T-cell (primary cell): ENCODE measurements around the gene MAP3K15. TPM values are rescaled to one million over a fixed set of nuclear protein-coding genes. Genes with fewer than 3 reads are reported as not detected.

Source experiments
- ATAC-seq, 4 experiments: fragments of 200-7000 bp in 3 of 4; fragments of 150-1000 bp in 1 of 4; cut with Tn5 transposase; replicated peaks in 1 of 4; 1 replicate in 3 of 4; 2 replicates in 1 of 4; pipeline ENCODE4 v1.10.0; 2021; ENCODE audit warnings: moderate library complexity in 3 of 4, mild to moderate bottlenecking in 2 of 4, moderate number of reproducible peaks in 1 of 4
- CTCF ChIA-PET, 2 donors: fragments of 300-600 bp; sonication (Branson Sonifier 250); formaldehyde crosslinking; loops; one replicate each; lab custom pipeline; 2022; ENCODE audit warnings: antibody characterized with exemption in 2 of 2; lab: Charles Lee
- POLR2A ChIA-PET, 2 donors: fragments of 300-600 bp; sonication (Branson Sonifier 250); formaldehyde crosslinking; loops; one replicate each; lab custom pipeline; 2022; ENCODE audit warnings: antibody characterized with exemption in 2 of 2; lab: Charles Lee
- DNase-seq, 35 experiments: peaks; one replicate each; pipeline versions ENCODE4 v3.0.0 to v3.0.0-alpha.2; 2013 to 2023
- H3K27ac ChIP-seq: one replicate; pipeline ENCODE4 v1.5.1; 2013; ENCODE audit warnings: low read length
- H3K27me3 ChIP-seq, 2 experiments: replicated peaks in 1 of 2; 1 replicate in 1 of 2; 2 replicates in 1 of 2; pipeline versions ENCODE4 v1.6.1 to v1.7.0; 2013; ENCODE audit warnings: low read length in 1 of 2, mixed read lengths in 1 of 2; ENCODE audit not compliant: control insufficient read depth in 2 of 2, insufficient read depth in 2 of 2; ENCODE audit errors: extremely low read depth in 1 of 2
- H3K36me3 ChIP-seq, 2 donors: 1 replicate in 1 of 2; 2 replicates in 1 of 2; pipeline versions ENCODE4 v1.6.1 to v1.7.0; 2013; ENCODE audit warnings: low read length in 1 of 2; ENCODE audit not compliant: control insufficient read depth in 2 of 2, insufficient read depth in 1 of 2; ENCODE audit errors: extremely low read depth in 1 of 2
- H3K4me1 ChIP-seq, 2 experiments: 1 replicate in 1 of 2; 2 replicates in 1 of 2; pipeline versions ENCODE4 v1.6.1 to v1.7.0; 2013; ENCODE audit warnings: low read length in 2 of 2, mixed read lengths in 1 of 2; ENCODE audit not compliant: insufficient read depth in 2 of 2, control insufficient read depth in 1 of 2; ENCODE audit errors: extremely low read depth in 1 of 2
- H3K4me3 ChIP-seq, 2 donors: 1 replicate in 1 of 2; 2 replicates in 1 of 2; pipeline versions ENCODE4 v1.5.1 to v1.7.0; 2013; ENCODE audit warnings: mild to moderate bottlenecking in 2 of 2, low read length in 1 of 2, moderate library complexity in 1 of 2; ENCODE audit not compliant: control insufficient read depth in 1 of 2; ENCODE audit errors: extremely low read depth in 1 of 2
- H3K9me3 ChIP-seq: 2 replicates; pipeline ENCODE4 v1.7.0; 2013
- H3K27ac Mint-ChIP-seq, 2 donors: one replicate each; pipeline ENCODE4 v1.8.0; 2020 to 2021; ENCODE audit warnings: mild to moderate bottlenecking in 2 of 2, mixed read lengths in 2 of 2
- H3K27me3 Mint-ChIP-seq, 2 donors: one replicate each; pipeline ENCODE4 v1.8.0; 2021 to 2022; ENCODE audit warnings: mixed read lengths in 2 of 2
- H3K36me3 Mint-ChIP-seq: one replicate; pipeline ENCODE4 v1.8.0; 2021; ENCODE audit warnings: mixed read lengths
- H3K4me1 Mint-ChIP-seq, 3 donors: one replicate each; pipeline ENCODE4 v1.8.0; 2020 to 2022; ENCODE audit warnings: mixed read lengths in 3 of 3, mild to moderate bottlenecking in 1 of 3
- H3K4me3 Mint-ChIP-seq, 3 donors: one replicate each; pipeline ENCODE4 v1.8.0; 2020 to 2022; ENCODE audit warnings: mild to moderate bottlenecking in 3 of 3, mixed read lengths in 3 of 3, moderate library complexity in 3 of 3
- H3K9me3 Mint-ChIP-seq, 3 donors: one replicate each; pipeline ENCODE4 v1.8.0; 2020 to 2022; ENCODE audit warnings: mixed read lengths in 3 of 3
- WGBS: methylation state at CpG from one replicate; pipeline ENCODE4 v1.1.5; 2013; ENCODE audit warnings: missing lambda C conversion rate; ENCODE audit not compliant: insufficient coverage; 5-methylcytosine and 5-hydroxymethylcytosine counted together
- total RNA-seq, 35 experiments: library from RNA in 6 of 35; stranded (reverse) in 6 of 35; fragments of 120-200 nt in 1 of 35; gene quantifications; one replicate each; pipeline versions ENCODE4 v1.2.1 to v1.2.4 and lab custom pipeline; 2013 to 2026

The MAP3K15 gene
- total RNA-seq, 5 donors from 2014 or later (not counting 1 experiment from before 2014, with no cell fraction given) = 0.09 to 0.23 TPM; not detected in 3

DNA sequence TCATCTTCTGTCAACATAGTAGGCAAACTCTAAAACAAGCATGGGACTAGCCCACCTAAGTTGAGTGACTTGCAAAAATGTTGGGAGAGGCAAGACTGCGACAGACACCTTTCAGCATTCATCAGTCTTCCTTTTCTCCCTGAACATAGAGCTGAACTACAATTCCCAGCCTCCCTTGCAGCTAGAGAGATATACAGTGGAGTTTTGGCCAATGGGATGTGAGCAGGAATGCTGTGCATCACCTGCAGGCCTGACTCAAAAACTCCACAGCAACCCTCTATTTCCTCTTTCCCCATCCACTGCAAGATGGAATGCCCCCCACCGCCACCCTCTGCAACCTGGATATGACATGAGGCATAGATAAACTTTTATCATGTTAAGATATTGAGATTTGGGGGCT lies 105.0 kb downstream of the MAP3K15 start:
- Histone ChIP-seq H3K4me3 (no peak overlapping the region), H3K9me3 (no peaks in the 10 kb centered on the region), H3K4me1 (no peaks in the 10 kb centered on the region), H3K27me3 (peaks cover 0 to 3% of the 10 kb centered on the region in 2 experiments), H3K27ac (no peak overlapping the region), H3K36me3 (no peaks in the 10 kb centered on the region)
- H3K36me3 Mint-ChIP-seq = no peaks in the 10 kb centered on the region
- ChIA-PET POLR2A (no interaction called here), CTCF (no interaction called here)
- peaks cover 0 to 6% (median 0%) of the 10 kb centered on the region in 3 donors for H3K9me3 Mint-ChIP-seq
- no peak overlapping the region for H3K27ac Mint-ChIP-seq
- DNase-seq (no peak), ATAC-seq (no peak)
- H3K4me1 Mint-ChIP-seq = no peaks in the 10 kb centered on the region
- no CpG with 5 or more reads among the region's 2 CpGs for WGBS
- no peak overlapping the region for H3K4me3 Mint-ChIP-seq
- H3K27me3 Mint-ChIP-seq = peaks cover 4 to 27% of the 10 kb centered on the region in 2 donors

DNA sequence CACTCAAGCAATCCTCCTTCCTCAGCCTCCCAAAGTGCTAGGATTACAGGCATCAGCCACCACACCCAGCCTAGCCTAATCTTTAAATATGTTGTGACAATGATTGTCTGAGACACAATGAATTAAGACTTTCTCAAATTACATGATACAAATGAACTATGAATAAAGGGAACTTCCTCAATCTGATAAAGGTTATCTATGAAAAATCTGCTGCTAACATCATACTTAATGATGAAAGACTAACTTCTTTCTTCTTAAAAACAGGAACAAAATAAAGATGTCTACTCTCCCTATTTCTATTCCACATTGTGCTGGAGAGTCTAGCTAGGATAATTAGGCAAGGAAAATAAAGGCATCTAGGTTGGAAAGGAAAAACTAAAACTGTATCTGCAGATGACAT lies 111.6 kb downstream of the MAP3K15 start:
- Histone ChIP-seq H3K4me3 (no peak overlapping the region), H3K9me3 (no peaks in the 10 kb centered on the region), H3K27me3 (peaks cover 0 to 6% of the 10 kb centered on the region in 2 experiments), H3K4me1 (no peaks in the 10 kb centered on the region), H3K36me3 (no peaks in the 10 kb centered on the region), H3K27ac (no peak overlapping the region)
- H3K4me1 Mint-ChIP-seq = no peaks in the 10 kb centered on the region
- DNase-seq (no peak), ATAC-seq (no peak)
- ChIA-PET CTCF (no interaction called here), POLR2A (no interaction called here)
- no peaks in the 10 kb centered on the region for H3K9me3 Mint-ChIP-seq
- no peak overlapping the region for H3K27ac Mint-ChIP-seq
- H3K27me3 Mint-ChIP-seq = peaks cover 3 to 14% of the 10 kb centered on the region in 2 donors
- no peak overlapping the region for H3K4me3 Mint-ChIP-seq
- H3K36me3 Mint-ChIP-seq = no peaks in the 10 kb centered on the region

DNA sequence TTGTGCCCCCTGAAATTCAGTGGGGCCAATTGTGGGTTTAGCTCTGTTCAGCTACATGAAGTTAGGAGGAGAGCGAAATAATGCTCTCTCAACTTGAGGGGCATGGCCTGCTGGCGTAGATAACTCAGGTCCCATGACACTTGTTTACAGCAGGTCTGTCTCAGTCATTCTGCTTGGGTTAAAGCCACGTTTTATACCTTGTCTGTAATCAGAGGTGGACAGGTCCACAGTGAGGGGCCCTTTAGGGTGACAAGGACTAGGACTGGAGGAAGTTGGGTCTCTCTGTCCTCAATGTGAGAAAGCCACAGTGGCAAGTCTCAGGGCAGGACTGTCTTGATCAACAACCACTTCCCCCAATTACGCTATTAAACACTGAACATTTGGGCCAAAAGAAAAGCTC lies 122.6 kb downstream of the MAP3K15 start:
- ChIA-PET POLR2A (no interaction called here), CTCF (no interaction called here)
- Mint-ChIP-seq H3K4me3 (no peak overlapping the region), H3K4me1 (no peaks in the 10 kb centered on the region), H3K27ac (no peak overlapping the region), H3K27me3 (peaks cover 0 to 3% of the 10 kb centered on the region in 2 donors), H3K36me3 (no peaks in the 10 kb centered on the region), H3K9me3 (no peaks in the 10 kb centered on the region)
- ATAC-seq (no peak), DNase-seq (no peak)
- H3K27me3 ChIP-seq = no peaks in the 10 kb centered on the region
- 100% methylated on average over 2 of the region's 4 CpGs for WGBS
- H3K27ac ChIP-seq = no peak overlapping the region
- no peaks in the 10 kb centered on the region for H3K9me3 ChIP-seq
- H3K4me1 ChIP-seq = no peaks in the 10 kb centered on the region
- H3K4me3 ChIP-seq = no peak overlapping the region
- H3K36me3 ChIP-seq = no peaks in the 10 kb centered on the region

DNA sequence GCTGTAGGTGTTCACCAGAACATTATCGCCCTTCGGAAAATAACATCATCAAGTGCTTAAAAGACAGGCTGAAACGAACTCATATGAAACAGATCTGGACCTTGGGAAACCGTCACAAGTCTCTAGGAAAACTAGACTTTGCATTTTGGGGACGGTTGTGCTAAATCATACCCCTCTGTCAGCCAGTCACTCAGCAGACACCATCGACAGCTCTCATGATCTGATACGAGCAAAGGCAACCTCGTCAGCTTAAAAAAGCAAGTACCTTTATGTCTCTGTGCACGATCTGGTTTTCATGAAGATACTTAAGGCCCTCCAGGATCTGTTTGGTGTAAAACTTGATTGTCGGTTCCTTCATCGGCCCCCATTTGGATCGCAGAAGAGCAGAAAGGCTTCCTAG lies 123.2 kb downstream of the MAP3K15 start:
- Mint-ChIP-seq H3K36me3 (no peaks in the 10 kb centered on the region), H3K27ac (no peak overlapping the region), H3K4me1 (no peaks in the 10 kb centered on the region), H3K4me3 (no peak overlapping the region), H3K9me3 (no peaks in the 10 kb centered on the region), H3K27me3 (peaks cover 0 to 3% of the 10 kb centered on the region in 2 donors)
- H3K9me3 ChIP-seq = no peaks in the 10 kb centered on the region
- H3K4me1 ChIP-seq = no peaks in the 10 kb centered on the region
- H3K27me3 ChIP-seq = no peaks in the 10 kb centered on the region
- no peak overlapping the region for H3K4me3 ChIP-seq
- ATAC-seq = no peak
- no peak for DNase-seq
- no peak overlapping the region for H3K27ac ChIP-seq
- 85% methylated on average over 2 of the region's 12 CpGs for WGBS
- CTCF ChIA-PET = interaction anchor here in 1 of 2 donors (0.7 kb wide), 1 partner anchor 88 kb away, joined by 3 read pairs; no protein-coding TSS in a partner anchor
- H3K36me3 ChIP-seq = no peaks in the 10 kb centered on the region
- POLR2A ChIA-PET = no interaction called here

DNA sequence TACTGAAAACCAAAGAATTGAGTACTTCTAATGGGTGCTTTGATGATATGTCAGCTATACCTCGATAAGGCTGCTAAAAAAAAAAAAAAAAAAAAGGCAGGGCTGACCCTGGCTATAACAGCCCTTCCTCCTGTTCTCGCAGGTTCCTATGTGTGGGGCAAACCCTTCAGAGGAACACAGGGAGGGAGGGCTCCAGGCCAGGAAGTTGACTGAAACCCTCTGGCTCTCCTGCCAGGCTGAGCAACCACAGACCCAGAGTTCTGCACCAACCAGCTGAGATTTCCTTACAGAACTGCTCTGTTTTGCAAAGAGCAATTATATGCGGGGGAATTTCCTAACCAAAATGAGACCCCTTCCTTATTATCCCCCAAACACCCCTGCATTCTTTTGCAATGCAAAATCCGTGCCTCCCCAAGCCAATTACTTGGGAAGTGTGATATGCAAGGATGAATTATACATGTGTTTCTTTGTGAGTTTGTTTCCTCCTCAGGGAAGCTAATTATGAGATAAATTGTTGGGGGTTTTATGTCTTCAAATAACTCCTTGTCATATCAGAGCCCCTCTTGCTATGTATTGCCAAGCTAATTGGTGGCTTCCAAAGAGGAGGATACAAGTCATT lies 126.0 kb downstream of the MAP3K15 start:
- no peak overlapping the region for H3K4me3 ChIP-seq
- H3K27me3 ChIP-seq = no peaks in the 10 kb centered on the region
- ChIA-PET CTCF (interaction anchor here in 1 of 2 donors (0.7 kb wide), 1 partner anchor 532 kb away, joined by 8 read pairs; no protein-coding TSS in a partner anchor), POLR2A (no interaction called here)
- Mint-ChIP-seq H3K4me1 (no peaks in the 10 kb centered on the region), H3K27me3 (no peaks in the 10 kb centered on the region), H3K9me3 (no peaks in the 10 kb centered on the region), H3K36me3 (no peaks in the 10 kb centered on the region), H3K27ac (no peak overlapping the region), H3K4me3 (no peak overlapping the region)
- ATAC-seq = no peak
- no CpG with 5 or more reads among the region's 4 CpGs for WGBS
- H3K27ac ChIP-seq = no peak overlapping the region
- no peaks in the 10 kb centered on the region for H3K9me3 ChIP-seq
- DNase-seq = no peak
- no peaks in the 10 kb centered on the region for H3K36me3 ChIP-seq
- H3K4me1 ChIP-seq = no peaks in the 10 kb centered on the region

DNA sequence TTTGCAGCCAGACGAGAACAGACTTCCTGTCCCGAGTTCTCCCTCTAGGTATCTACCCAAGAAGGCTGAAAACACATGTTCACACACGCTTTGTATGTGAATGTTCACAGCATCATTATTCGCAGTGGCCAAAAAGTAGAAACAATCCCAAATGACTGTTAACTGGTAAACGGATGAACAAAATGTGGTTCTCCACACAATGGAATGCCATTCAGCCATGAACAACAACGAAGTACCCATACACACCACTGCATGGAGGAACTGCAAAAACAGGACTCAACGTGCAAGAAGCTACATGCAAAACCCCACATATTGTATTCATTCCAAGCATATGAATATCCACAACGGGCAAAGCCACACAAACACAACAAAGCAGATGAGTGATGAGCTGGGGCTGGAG lies 126.6 kb downstream of the MAP3K15 start:
- Histone ChIP-seq H3K4me3 (no peak overlapping the region), H3K36me3 (no peaks in the 10 kb centered on the region), H3K4me1 (no peaks in the 10 kb centered on the region), H3K9me3 (no peaks in the 10 kb centered on the region), H3K27ac (no peak overlapping the region), H3K27me3 (no peaks in the 10 kb centered on the region)
- Mint-ChIP-seq H3K36me3 (no peaks in the 10 kb centered on the region), H3K27ac (no peak overlapping the region), H3K4me1 (no peaks in the 10 kb centered on the region), H3K9me3 (no peaks in the 10 kb centered on the region), H3K27me3 (peaks cover 2 to 4% of the 10 kb centered on the region in 2 donors), H3K4me3 (no peak overlapping the region)
- ATAC-seq (no peak), DNase-seq (no peak)
- 79% methylated on average over 3 of the region's 8 CpGs for WGBS
- CTCF ChIA-PET = interaction anchor here in 1 of 2 donors (0.7 kb wide), 1 partner anchor 533 kb away, joined by 8 read pairs; no protein-coding TSS in a partner anchor
- POLR2A ChIA-PET = no interaction called here
